ENCODE measurements around the gene MRS2. TPM values are rescaled to one million over a fixed set of nuclear protein-coding genes. Genes with fewer than 3 reads are reported as not detected.

The MRS2 gene
- polyA plus RNA-seq (37.7 and 47.9 TPM in 2 replicates), polyA minus RNA-seq (36.0 and 39.6 TPM in 2 replicates)

- H3K4me2 ChIP-seq (ENCODE audit: low read length) = peak within 1 kb of the TSS; percentile 76
- H3K36me3 ChIP-seq (ENCODE audit: insufficient read depth, low read length) = peaks cover 9% of the 10 kb centered on the region
- H3K9me3 ChIP-seq (ENCODE audit: low read length) = no peaks in the 10 kb centered on the region
- no peaks in the 10 kb centered on the region for H3F3A ChIP-seq (ENCODE audit: insufficient read depth, low read length, poor library complexity, severe bottlenecking)
- peak within 1 kb of the TSS; percentile 83 for H3K9ac ChIP-seq (ENCODE audit: low read length)
- TF ChIP-seq RAD21 (conservative IDR thresholded peaks at IDR 0.05) (peak; percentile 46), REST (IDR thresholded peaks at IDR 0.05; ENCODE audit: borderline replicate concordance) (peak; percentile 82), TAF1 (IDR thresholded peaks at IDR 0.05; ENCODE audit: low read depth) (peak; percentile 76), EP300 (conservative IDR thresholded peaks at IDR 0.05; ENCODE audit: poor library complexity, severe bottlenecking) (no peak), POLR2AphosphoS5 (IDR thresholded peaks at IDR 0.05) (peak; percentile 94), MXI1 (conservative IDR thresholded peaks at IDR 0.05; ENCODE audit: poor library complexity, severe bottlenecking) (peak; percentile 80), EZH2 (IDR thresholded peaks at IDR 0.05; ENCODE audit: borderline replicate concordance, insufficient read depth, low read length, poor library complexity, severe bottlenecking) (no peak), SMC3 (conservative IDR thresholded peaks at IDR 0.05; ENCODE audit: poor library complexity) (peak; percentile 56), CTCF (IDR thresholded peaks at IDR 0.05; ENCODE audit: poor library complexity, severe bottlenecking) (no peak)
- H2AFZ ChIP-seq (ENCODE audit: low read depth, low read length) = peak within 1 kb of the TSS; percentile 91
- no peaks in the 10 kb centered on the region for H3K9me2 ChIP-seq (ENCODE audit: insufficient read depth, low read length)
- H3K27me3 ChIP-seq (ENCODE audit: insufficient read depth, low read depth, low read length) = no peaks in the 10 kb centered on the region
- peak within 1 kb of the TSS; percentile 89 for H3K4me3 ChIP-seq (ENCODE audit: low read length)
- H3K79me2 ChIP-seq (replicated peaks; ENCODE audit: insufficient read depth, low read length) = peaks cover 22% of the 10 kb centered on the region
- peak within 1 kb of the TSS; percentile 67 for H3K27ac ChIP-seq (ENCODE audit: low read length)
- no peaks in the 10 kb centered on the region for H4K20me1 ChIP-seq (ENCODE audit: insufficient read depth)
Observed at GRCh38 chr6:24402697-24403500, at the start of gene MRS2. TSS of gene MRS2 (plus strand) at chr6:24402936. CDS start at chr6:24403047, 111 bp downstream.

DNA sequence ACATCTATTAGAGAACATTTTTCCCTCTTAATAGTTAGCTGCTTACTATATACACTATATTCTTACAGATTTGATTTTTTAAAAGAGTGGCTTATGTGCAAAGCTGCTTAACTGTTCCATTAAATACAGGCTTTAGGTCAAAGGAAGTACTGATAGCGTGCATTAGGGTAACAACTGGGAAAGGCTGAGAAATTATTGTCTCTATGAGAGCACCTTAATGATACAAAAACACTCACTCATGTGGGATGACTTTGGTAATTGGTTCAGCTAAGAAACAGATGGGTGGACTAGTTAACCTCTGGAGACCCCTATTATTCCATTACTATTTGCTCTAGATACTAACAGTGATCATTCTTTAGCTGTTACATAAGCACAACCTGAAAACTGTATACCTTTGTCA lies 48.9 kb upstream of the MRS2 start:
- H4K20me1 ChIP-seq (ENCODE audit: insufficient read depth) = no peaks in the 10 kb centered on the region
- no peak overlapping the region for H3K27ac ChIP-seq (ENCODE audit: low read length)
- H3F3A ChIP-seq (ENCODE audit: insufficient read depth, low read length, poor library complexity, severe bottlenecking) = no peaks in the 10 kb centered on the region
- H3K36me3 ChIP-seq (ENCODE audit: insufficient read depth, low read length) = no peaks in the 10 kb centered on the region
- no peaks in the 10 kb centered on the region for H3K9me2 ChIP-seq (ENCODE audit: insufficient read depth, low read length)
- H2AFZ ChIP-seq (ENCODE audit: low read depth, low read length) = no peak overlapping the region
- no peaks in the 10 kb centered on the region for H3K79me2 ChIP-seq (replicated peaks; ENCODE audit: insufficient read depth, low read length)
- no peak overlapping the region for H3K4me2 ChIP-seq (ENCODE audit: low read length)
- TF ChIP-seq SMC3 (conservative IDR thresholded peaks at IDR 0.05; ENCODE audit: poor library complexity) (no peak), EP300 (conservative IDR thresholded peaks at IDR 0.05; ENCODE audit: poor library complexity, severe bottlenecking) (no peak)
- H3K27me3 ChIP-seq (ENCODE audit: insufficient read depth, low read depth, low read length) = no peaks in the 10 kb centered on the region
- H3K9me3 ChIP-seq (ENCODE audit: low read length) = no peaks in the 10 kb centered on the region
- H3K4me3 ChIP-seq (ENCODE audit: low read length) = no peak overlapping the region
- H3K9ac ChIP-seq (ENCODE audit: low read length) = no peak overlapping the region
